Adrenal gland (tissue), 12 donors: Measurements from ENCODE around the gene FRMD3. TPM values are rescaled to one million over a fixed set of nuclear protein-coding genes. Genes with fewer than 3 reads are reported as not detected.

Source experiments
- DNase-seq, 7 donors: peaks; one replicate each; pipeline ENCODE4 v3.0.0-alpha.2; 2019 to 2020
- H3K27ac ChIP-seq, 5 donors: fragments of 200-600 bp; sonication (generic) in 4 of 5; 1 replicate in 3 of 5; 2 replicates in 2 of 5; pipeline versions ENCODE4 v1.5.1 to v1.8.0; 2016 to 2020; ENCODE audit warnings: mild to moderate bottlenecking in 1 of 5
- H3K27me3 ChIP-seq: fragments of 200-600 bp; 2 replicates; pipeline ENCODE4 v1.8.0; 2021
- H3K36me3 ChIP-seq, 2 donors: fragments of 200-600 bp; replicated peaks in 1 of 2; 1 replicate in 1 of 2; 2 replicates in 1 of 2; pipeline versions ENCODE4 v1.5.1 to v1.8.0; 2018 to 2022
- H3K4me1 ChIP-seq, 2 donors: fragments of 200-600 bp; replicated peaks in 1 of 2; 1 replicate in 1 of 2; 2 replicates in 1 of 2; pipeline versions ENCODE4 v1.5.1 to v1.8.0; 2018 to 2021
- H3K4me3 ChIP-seq, 4 donors: fragments of 200-600 bp; sonication (generic) in 3 of 4; one replicate each; pipeline ENCODE4 v1.5.1; 2016 to 2018
- H3K9me3 ChIP-seq, 3 donors: fragments of 200-600 bp; sonication (generic) in 1 of 3; replicated peaks in 1 of 3; 1 replicate in 2 of 3; 2 replicates in 1 of 3; pipeline versions ENCODE4 v1.5.1 to v1.8.0; 2016 to 2021
- POLR2A ChIP-seq, 2 donors: fragments of 450-650 bp; IDR thresholded peaks; one replicate each; pipeline ENCODE4 v1.6.1; 2017; ENCODE audit warnings: antibody characterized with exemption in 2 of 2, mild to moderate bottlenecking in 2 of 2, moderate library complexity in 1 of 2
- WGBS, 4 donors: extraction: QIAGEN DNeasy Blood & Tissue Kit in 2 of 4; methylation state at CpG; one replicate each; pipeline versions ENCODE4 v1.1.5 to v1.1.7; 2013 to 2017; 5-methylcytosine and 5-hydroxymethylcytosine counted together
- intact Hi-C, 2 donors: fragments of 100-400 bp; cut with DNase I; formaldehyde crosslinking; loops; one replicate each; pipeline versions ENCODE4 v1.14.1 to v1.15.0; 2022 to 2023
- polyA plus RNA-seq, 3 donors: library from polyadenylated mRNA; stranded (reverse); fragments of 200-250 nt in 2 of 3; fragments of 350-450 nt in 1 of 3; fragmentation: Illumina TruSeq in 1 of 3; extraction: RNeasy Lipid Tissue Mini Kit (QIAGEN cat#74804) in 1 of 3; gene quantifications; one replicate each; pipeline ENCODE4 v1.2.3, GENCODE V29; 2013 to 2014
- total RNA-seq, 9 donors: library from RNA; depleted of rRNA in 4 of 9; stranded (reverse); fragments of >200 nt in 4 of 9; fragments of 120-200 nt in 1 of 9; fragmentation: NEBNext Ultra II Directional in 1 of 9; extraction: Animal tissue kit (Norgen Biotek cat#: 25700) in 1 of 9; gene quantifications; one replicate each; pipeline versions ENCODE4 v1.1.0 to v1.2.4, GENCODE V29; 2013 to 2023
- TF ChIP-seq, protein P1 (sequence below), 6 experiments: fragments of 450-650 bp in 4 of 6; fragments of 200-600 bp in 2 of 6; sonication (generic) in 1 of 6; IDR thresholded peaks; 1 replicate in 5 of 6; 2 replicates in 1 of 6; pipeline versions ENCODE4 v1.5.1 to v1.8.0; 2016 to 2021; ENCODE audit warnings: antibody characterized with exemption in 6 of 6, mild to moderate bottlenecking in 2 of 6, moderate library complexity in 1 of 6
- donor health status: healthy with polysubstance abuse.
- donor health status: Bipolar disorder and iron deficiency.
- donor health status: DM: yes; HTN: yes; CAD: no.
- donor health status: DM: no; HTN: no; CAD: no.
- donor health status: DM: no; HTN: no; CAD: no.
- donor health status: DM: yes; HTN: yes; CAD: no.

FRMD3 gene
- total and polyA plus RNA-seq, 12 donors, result 1.8 to 32.9 (median 13.6) TPM

DNA sequence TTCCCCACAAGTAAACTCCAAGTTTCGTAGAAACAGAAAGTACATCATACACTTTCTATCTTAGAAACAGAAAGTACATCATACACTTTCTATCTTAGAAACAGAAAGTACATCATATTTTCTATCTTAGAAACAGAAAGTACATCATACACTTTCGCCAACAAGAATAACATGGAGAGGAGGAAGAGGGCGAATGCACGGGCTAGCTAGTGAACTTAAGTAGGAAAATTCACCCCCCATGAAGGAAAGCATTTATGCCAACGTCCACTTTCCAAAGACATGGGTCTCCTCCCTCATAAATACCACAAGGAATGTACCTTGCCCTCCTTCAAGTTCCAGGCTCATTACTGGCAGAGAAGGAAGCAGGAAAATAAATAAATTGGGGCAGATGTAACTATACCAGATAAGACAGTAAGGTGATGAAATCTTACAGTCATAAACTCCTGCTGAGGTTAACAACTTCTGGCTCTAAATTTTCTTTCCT is 64.7 kb downstream of the FRMD3 start:
- 40 to 48% (median 43%) methylated on average over 5 of the region's 5 CpGs for WGBS, 4 donors
- no peak for DNase-seq

GRCh38 chr9:83472764-83473163 is 65.4 kb downstream of the FRMD3 start:
- no peak overlapping the region for H3K4me3 ChIP-seq
- no peak for TF ChIP-seq POLR2A (IDR thresholded peaks at IDR 0.05)
- peak overlapping the region in 3 of 5 donors; percentile 45 to 77 (median 57) for H3K27ac ChIP-seq
- intact Hi-C loops, result no loop called here
- 76 to 86% (median 81%) methylated on average over 5 of the region's 5 CpGs for WGBS, 4 donors
- peak in 3 of 7 donors; percentile 26 to 36 (median 30) for DNase-seq
- no peaks in the 10 kb centered on the region for H3K9me3 ChIP-seq
- peaks cover 0 to 14% of the 10 kb centered on the region in 2 donors for H3K4me1 ChIP-seq
- no peaks in the 10 kb centered on the region for H3K27me3 ChIP-seq
- H3K36me3 ChIP-seq, result no peaks in the 10 kb centered on the region

More for the DNA sequence above, 64.7 kb downstream of the FRMD3 start:
- Histone ChIP-seq H3K4me3 (peak overlapping the region in 1 of 4 donors; percentile 42), H3K4me1 (peaks cover 0 to 14% of the 10 kb centered on the region in 2 donors), H3K9me3 (no peaks in the 10 kb centered on the region), H3K27ac (peak overlapping the region in 3 of 5 donors; percentile 42 to 77 (median 57)), H3K27me3 (no peaks in the 10 kb centered on the region), H3K36me3 (no peaks in the 10 kb centered on the region)
- intact Hi-C loops, result no loop called here
- TF ChIP-seq, protein P1, sequence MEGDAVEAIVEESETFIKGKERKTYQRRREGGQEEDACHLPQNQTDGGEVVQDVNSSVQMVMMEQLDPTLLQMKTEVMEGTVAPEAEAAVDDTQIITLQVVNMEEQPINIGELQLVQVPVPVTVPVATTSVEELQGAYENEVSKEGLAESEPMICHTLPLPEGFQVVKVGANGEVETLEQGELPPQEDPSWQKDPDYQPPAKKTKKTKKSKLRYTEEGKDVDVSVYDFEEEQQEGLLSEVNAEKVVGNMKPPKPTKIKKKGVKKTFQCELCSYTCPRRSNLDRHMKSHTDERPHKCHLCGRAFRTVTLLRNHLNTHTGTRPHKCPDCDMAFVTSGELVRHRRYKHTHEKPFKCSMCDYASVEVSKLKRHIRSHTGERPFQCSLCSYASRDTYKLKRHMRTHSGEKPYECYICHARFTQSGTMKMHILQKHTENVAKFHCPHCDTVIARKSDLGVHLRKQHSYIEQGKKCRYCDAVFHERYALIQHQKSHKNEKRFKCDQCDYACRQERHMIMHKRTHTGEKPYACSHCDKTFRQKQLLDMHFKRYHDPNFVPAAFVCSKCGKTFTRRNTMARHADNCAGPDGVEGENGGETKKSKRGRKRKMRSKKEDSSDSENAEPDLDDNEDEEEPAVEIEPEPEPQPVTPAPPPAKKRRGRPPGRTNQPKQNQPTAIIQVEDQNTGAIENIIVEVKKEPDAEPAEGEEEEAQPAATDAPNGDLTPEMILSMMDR (IDR thresholded peaks at IDR 0.05), result no peak

DNA sequence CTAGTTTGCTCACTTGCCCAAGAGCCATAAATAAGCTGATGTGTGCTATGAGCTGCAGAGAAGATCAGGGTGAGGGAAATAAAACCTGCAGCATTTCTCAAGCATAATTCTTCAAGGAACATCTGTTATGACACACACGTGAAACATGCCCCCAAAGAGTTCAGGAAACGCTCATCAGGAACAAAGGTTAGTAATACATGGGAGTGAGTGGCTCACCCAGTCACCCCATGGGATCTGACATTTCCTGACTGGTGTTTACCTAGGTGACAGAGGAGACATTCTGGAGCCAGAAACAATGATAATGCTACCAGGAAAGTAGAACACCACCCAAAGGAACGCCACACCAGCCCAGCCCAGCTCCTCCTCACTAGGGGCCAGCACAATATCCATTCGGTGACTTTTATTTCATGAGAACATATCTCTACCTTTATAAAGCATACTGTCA is 66.0 kb downstream of the FRMD3 start:
- intact Hi-C loops, result no loop called here
- Histone ChIP-seq H3K27me3 (no peaks in the 10 kb centered on the region), H3K36me3 (no peaks in the 10 kb centered on the region), H3K4me1 (peaks cover 0 to 14% of the 10 kb centered on the region in 2 donors), H3K9me3 (no peaks in the 10 kb centered on the region), H3K4me3 (no peak overlapping the region), H3K27ac (peak overlapping the region in 3 of 5 donors; percentile 45 to 57 (median 49))
- TF ChIP-seq, protein P1 (IDR thresholded peaks at IDR 0.05), result no peak
- WGBS, 4 donors, result 64 to 85% (median 75%) methylated on average over 4 of the region's 4 CpGs
- no peak for DNase-seq

GRCh38 chr9:83471241-83471640 is 67.0 kb downstream of the FRMD3 start:
- TF ChIP-seq POLR2A (IDR thresholded peaks at IDR 0.05), result no peak
- TF ChIP-seq, protein P1 (IDR thresholded peaks at IDR 0.05), result no peak
- WGBS, 4 donors, result 62 to 87% (median 82%) methylated on average over 4 of the region's 4 CpGs

DNA sequence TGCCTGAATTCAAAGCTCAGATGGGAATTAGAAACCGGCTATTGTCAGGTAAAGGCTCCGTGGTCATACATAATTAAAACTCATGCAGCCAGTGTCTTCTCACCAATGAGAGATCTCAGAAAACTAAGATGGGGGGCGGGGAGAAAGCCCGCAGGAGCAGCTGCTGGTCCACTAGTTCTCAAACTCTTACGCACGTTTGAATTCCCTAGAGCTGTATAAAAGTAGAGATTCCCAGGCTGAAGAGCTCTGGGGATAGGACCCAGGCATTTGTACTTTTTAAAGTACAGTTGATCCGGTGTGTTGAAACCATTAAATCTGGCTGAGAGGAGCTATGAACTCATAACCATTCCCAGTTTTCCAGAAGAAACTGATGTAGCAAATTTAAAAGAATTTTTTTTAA is 68.5 kb downstream of the FRMD3 start:
- no peaks in the 10 kb centered on the region for H3K27me3 ChIP-seq
- H3K4me1 ChIP-seq, result peaks cover 0 to 14% of the 10 kb centered on the region in 2 donors
- no peak overlapping the region for H3K4me3 ChIP-seq
- TF ChIP-seq POLR2A (IDR thresholded peaks at IDR 0.05), result no peak
- TF ChIP-seq, protein P1 (IDR thresholded peaks at IDR 0.05), result no peak
- H3K9me3 ChIP-seq, result no peaks in the 10 kb centered on the region
- H3K27ac ChIP-seq, result no peak overlapping the region
- DNase-seq, result no peak
- WGBS, 4 donors, result 89 to 95% (median 93%) methylated on average over 7 of the region's 7 CpGs
- no peaks in the 10 kb centered on the region for H3K36me3 ChIP-seq
- intact Hi-C loops, result no loop called here

More at GRCh38 chr9:83471241-83471640, 67.0 kb downstream of the FRMD3 start:
- Histone ChIP-seq H3K27ac (peak overlapping the region in 1 of 5 donors; percentile 27), H3K27me3 (no peaks in the 10 kb centered on the region), H3K4me3 (no peak overlapping the region), H3K9me3 (no peaks in the 10 kb centered on the region), H3K36me3 (no peaks in the 10 kb centered on the region), H3K4me1 (peaks cover 0 to 14% of the 10 kb centered on the region in 2 donors)
- DNase-seq, result no peak
- intact Hi-C loops, result no loop called here
